Measurements from ENCODE around the gene ZFYVE21.

Gene ZFYVE21

DNA sequence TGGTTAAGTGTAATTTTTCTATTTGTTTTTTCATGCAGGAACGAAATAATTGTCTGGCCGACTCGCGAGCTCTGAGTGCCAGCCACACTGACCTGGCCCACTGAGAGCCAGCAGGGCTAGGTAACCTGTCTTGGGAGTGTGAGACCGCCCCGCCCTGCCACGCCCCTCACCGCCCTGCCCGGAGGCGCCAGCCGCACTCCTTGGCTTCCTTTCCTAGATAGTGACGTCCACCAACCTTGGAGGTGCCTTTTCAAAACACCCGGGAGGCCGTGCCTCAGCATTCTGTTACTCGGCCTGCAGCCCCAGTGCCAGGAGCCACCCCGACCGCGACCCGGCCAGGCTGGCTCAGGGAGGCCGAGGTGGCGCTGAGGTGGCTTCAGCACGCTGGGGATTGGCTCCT lies 22.1 kb upstream of the ZFYVE21 start:
- peaks cover 14% of the 10 kb centered on the region for H3K36me3 ChIP-seq (ENCODE audit: control insufficient read depth, insufficient read depth, low read length)
- DNase-seq (ENCODE audit: extremely low read depth, insufficient read length) = no peak
- TF ChIP-seq, protein P1, sequence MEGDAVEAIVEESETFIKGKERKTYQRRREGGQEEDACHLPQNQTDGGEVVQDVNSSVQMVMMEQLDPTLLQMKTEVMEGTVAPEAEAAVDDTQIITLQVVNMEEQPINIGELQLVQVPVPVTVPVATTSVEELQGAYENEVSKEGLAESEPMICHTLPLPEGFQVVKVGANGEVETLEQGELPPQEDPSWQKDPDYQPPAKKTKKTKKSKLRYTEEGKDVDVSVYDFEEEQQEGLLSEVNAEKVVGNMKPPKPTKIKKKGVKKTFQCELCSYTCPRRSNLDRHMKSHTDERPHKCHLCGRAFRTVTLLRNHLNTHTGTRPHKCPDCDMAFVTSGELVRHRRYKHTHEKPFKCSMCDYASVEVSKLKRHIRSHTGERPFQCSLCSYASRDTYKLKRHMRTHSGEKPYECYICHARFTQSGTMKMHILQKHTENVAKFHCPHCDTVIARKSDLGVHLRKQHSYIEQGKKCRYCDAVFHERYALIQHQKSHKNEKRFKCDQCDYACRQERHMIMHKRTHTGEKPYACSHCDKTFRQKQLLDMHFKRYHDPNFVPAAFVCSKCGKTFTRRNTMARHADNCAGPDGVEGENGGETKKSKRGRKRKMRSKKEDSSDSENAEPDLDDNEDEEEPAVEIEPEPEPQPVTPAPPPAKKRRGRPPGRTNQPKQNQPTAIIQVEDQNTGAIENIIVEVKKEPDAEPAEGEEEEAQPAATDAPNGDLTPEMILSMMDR (IDR thresholded peaks at IDR 0.05; ENCODE audit: insufficient read depth, low read length, poor library complexity, severe bottlenecking) = no peak
- no peak overlapping the region for H3K4me3 ChIP-seq (replicated peaks; ENCODE audit: low read depth, low read length)
- no peaks in the 10 kb centered on the region for H3K27me3 ChIP-seq (replicated peaks; ENCODE audit: control insufficient read depth, insufficient read depth, low read length)

DNA sequence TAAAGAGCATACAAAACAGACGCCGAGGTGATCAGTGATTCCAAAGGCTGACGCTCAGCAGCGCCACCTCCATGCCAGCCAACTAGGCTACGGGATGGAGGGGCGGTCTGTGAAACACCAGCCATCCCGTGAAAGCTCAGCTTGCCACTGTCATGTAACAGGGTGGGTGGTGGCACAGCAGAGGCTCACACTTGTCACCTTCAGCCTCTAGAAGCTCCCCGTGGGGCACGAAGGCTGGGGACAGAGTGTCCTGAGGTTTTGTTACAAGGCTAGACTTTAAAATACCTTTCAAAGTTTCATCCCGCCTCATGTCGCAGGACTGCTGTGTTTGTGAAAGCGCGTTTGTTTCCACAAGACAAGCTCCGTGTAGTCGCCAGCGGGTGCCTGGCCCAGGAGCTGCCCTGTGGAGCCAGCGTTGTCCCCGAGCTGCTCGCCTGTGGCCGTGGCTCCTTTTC lies 21.0 kb upstream of the ZFYVE21 start:
- no peak overlapping the region for H3K4me3 ChIP-seq (replicated peaks; ENCODE audit: low read depth, low read length)
- H3K36me3 ChIP-seq (ENCODE audit: control insufficient read depth, insufficient read depth, low read length) = peaks cover 23% of the 10 kb centered on the region
- TF ChIP-seq, protein P1 (IDR thresholded peaks at IDR 0.05; ENCODE audit: insufficient read depth, low read length, poor library complexity, severe bottlenecking) = no peak
- DNase-seq (ENCODE audit: extremely low read depth, insufficient read length) = no peak
- no peaks in the 10 kb centered on the region for H3K27me3 ChIP-seq (replicated peaks; ENCODE audit: control insufficient read depth, insufficient read depth, low read length)

DNA sequence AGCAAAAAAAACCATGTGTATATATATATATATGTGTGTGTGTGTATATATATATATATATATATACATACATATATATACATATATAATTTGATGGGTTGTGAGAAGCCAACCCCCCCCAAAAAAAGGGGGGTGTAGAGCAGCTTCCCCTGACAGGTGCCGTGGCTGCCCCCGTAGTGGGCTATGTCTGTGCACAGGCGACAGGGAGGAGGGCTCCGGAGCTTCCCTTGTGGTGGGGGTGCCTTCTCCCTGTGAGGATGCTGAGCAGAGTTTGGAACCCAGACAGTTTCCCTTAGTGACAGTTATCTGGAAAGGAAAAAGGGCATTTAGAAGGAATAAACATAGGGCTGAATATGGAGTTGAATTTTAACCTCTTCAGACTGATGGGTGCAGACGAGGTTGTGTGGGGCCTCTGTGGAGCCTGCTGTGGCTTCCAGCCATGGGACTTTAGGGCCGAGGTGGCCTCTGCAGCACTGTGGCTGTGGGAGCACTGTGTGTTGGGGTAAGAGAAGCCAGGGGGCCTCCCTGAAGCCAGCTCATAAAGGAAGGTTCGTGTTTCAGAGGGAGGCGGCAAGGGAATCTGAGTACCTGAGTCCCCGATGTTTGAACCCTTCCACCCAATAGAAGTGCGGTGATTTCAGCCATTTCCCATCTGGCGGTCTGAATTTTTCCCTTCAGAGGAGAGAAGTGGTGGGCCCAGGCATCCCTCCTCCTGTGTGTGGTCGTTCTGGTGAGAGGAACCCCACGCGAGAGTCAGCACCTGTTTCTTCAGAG lies 20.1 kb upstream of the ZFYVE21 start:
- Histone ChIP-seq H3K36me3 (ENCODE audit: control insufficient read depth, insufficient read depth, low read length) (peaks cover 25% of the 10 kb centered on the region), H3K27me3 (replicated peaks; ENCODE audit: control insufficient read depth, insufficient read depth, low read length) (no peaks in the 10 kb centered on the region), H3K4me3 (replicated peaks; ENCODE audit: low read depth, low read length) (no peak overlapping the region)
- DNase-seq (ENCODE audit: extremely low read depth, insufficient read length) = no peak
- TF ChIP-seq, protein P1 (IDR thresholded peaks at IDR 0.05; ENCODE audit: insufficient read depth, low read length, poor library complexity, severe bottlenecking) = no peak

DNA sequence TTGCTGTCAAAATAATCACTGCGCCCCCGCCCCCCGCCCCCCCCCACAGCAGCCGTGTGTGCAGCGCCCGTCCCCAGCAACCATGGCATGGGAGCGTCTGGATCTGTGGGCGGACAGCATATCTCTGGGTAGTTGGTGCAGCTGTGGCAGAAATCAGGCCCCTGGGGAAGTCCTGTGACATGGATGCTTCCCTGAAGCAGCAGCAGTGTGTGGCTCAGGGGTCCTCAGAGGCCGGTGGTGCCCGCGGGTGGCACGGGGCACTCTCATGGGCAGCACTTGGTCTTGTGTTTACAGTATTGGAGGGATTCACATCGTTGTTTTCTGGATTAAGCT lies 19.6 kb upstream of the ZFYVE21 start:
- Histone ChIP-seq H3K36me3 (ENCODE audit: control insufficient read depth, insufficient read depth, low read length) (peaks cover 27% of the 10 kb centered on the region), H3K27me3 (replicated peaks; ENCODE audit: control insufficient read depth, insufficient read depth, low read length) (no peaks in the 10 kb centered on the region), H3K4me3 (replicated peaks; ENCODE audit: low read depth, low read length) (no peak overlapping the region)
- DNase-seq (ENCODE audit: extremely low read depth, insufficient read length) = no peak
- TF ChIP-seq, protein P1 (IDR thresholded peaks at IDR 0.05; ENCODE audit: insufficient read depth, low read length, poor library complexity, severe bottlenecking) = no peak

DNA sequence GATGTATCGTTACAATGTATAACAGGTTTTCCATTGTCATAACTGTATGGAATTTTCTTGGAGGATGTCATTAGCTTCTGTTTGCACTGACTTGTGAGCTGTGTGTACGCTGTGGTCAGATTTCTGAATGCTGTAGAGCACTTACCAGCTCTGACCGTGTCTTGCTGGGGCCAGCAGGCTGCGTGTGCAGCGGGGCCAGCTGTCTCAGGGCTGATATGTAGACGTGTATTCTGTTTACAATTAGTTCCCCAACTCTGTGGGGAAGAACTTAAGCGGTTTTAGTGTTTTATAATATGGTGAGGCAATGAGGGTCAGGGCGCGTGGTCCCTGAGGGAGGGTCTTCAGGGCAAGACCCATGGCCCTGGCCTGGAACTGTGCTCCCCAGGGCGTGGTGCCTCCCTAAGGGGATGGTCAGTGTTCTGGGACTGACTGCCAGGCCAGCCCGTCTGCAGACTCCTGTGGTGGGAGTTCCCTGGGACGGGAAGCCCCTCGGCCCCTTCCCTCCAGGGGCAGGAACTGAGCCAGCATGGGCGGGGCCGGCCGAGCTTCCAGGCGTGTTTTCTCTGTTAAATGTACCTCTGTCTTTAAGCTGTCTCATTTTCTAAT lies 19.0 kb upstream of the ZFYVE21 start:
- DNase-seq (ENCODE audit: extremely low read depth, insufficient read length) = no peak
- Histone ChIP-seq H3K36me3 (ENCODE audit: control insufficient read depth, insufficient read depth, low read length) (peaks cover 27% of the 10 kb centered on the region), H3K27me3 (replicated peaks; ENCODE audit: control insufficient read depth, insufficient read depth, low read length) (no peaks in the 10 kb centered on the region), H3K4me3 (replicated peaks; ENCODE audit: low read depth, low read length) (no peak overlapping the region)
- TF ChIP-seq, protein P1 (IDR thresholded peaks at IDR 0.05; ENCODE audit: insufficient read depth, low read length, poor library complexity, severe bottlenecking) = no peak
